H1 (cell line): ENCODE data around the gene TRDN. TPM values are rescaled to one million over a fixed set of nuclear protein-coding genes. Genes with fewer than 3 reads are reported as not detected.

Source experiments
- CTCF ChIA-PET: fragments of 300-600 bp; sonication (Branson Sonifier 250); formaldehyde crosslinking; loops from one replicate; lab custom pipeline; 2021; ENCODE audit not compliant: partially characterized antibody; lab: Charles Lee
- POLR2A ChIA-PET: fragments of 300-600 bp; sonication (Branson Sonifier 250); formaldehyde crosslinking; loops from one replicate; lab custom pipeline; 2021; ENCODE audit warnings: inconsistent platforms; ENCODE audit not compliant: partially characterized antibody; lab: Charles Lee
- DNase-seq, 2 experiments: peaks; one replicate each; pipeline versions ENCODE4 v3.0.0 to v3.0.0-alpha.2; 2010 to 2022; ENCODE audit warnings: low spot score in 2 of 2, low read depth in 1 of 2, mixed read lengths in 1 of 2
- FAIRE-seq: peaks from 2 replicates; lab custom pipeline; 2011; peaks lifted over from hg19 to GRCh38; lab: Jason Lieb, UNC
- H2AFZ ChIP-seq: 2 replicates; pipeline ENCODE4 v1.8.1; 2012; ENCODE audit warnings: low read length, inconsistent platforms
- H2AK5ac ChIP-seq: 2 replicates; pipeline ENCODE4 v1.6.1; 2013; ENCODE audit warnings: low read depth, low read length
- H2BK120ac ChIP-seq: replicated peaks from 2 replicates; pipeline ENCODE3; 2013; ENCODE audit warnings: low read depth, low read length, inconsistent platforms
- H2BK12ac ChIP-seq: 2 replicates; pipeline ENCODE4 v1.6.1; 2013; ENCODE audit warnings: low read depth, low read length
- H2BK15ac ChIP-seq: 2 replicates; pipeline ENCODE4 v1.6.1; 2013; ENCODE audit warnings: low read length
- H2BK20ac ChIP-seq: 2 replicates; pipeline ENCODE4 v1.6.1; 2013; ENCODE audit warnings: low read length
- H2BK5ac ChIP-seq: 2 replicates; pipeline ENCODE4 v1.6.1; 2013; ENCODE audit warnings: low read depth, low read length
- H3K14ac ChIP-seq: 2 replicates; pipeline ENCODE4 v1.6.1; 2013; ENCODE audit warnings: inconsistent platforms; ENCODE audit not compliant: insufficient read length
- H3K18ac ChIP-seq: 2 replicates; pipeline ENCODE4 v1.6.1; 2013; ENCODE audit warnings: low read length; ENCODE audit errors: extremely low read depth
- H3K23ac ChIP-seq: 2 replicates; pipeline ENCODE4 v1.6.1; 2013; ENCODE audit warnings: inconsistent platforms; ENCODE audit not compliant: insufficient read length
- H3K23me2 ChIP-seq: 2 replicates; pipeline ENCODE4 v1.6.1; 2013; ENCODE audit warnings: low read depth, low read length
- H3K27ac ChIP-seq: 2 replicates; pipeline ENCODE4 v1.6.1; 2011; ENCODE audit warnings: low read depth, low read length, inconsistent platforms
- H3K27me3 ChIP-seq, 4 experiments: replicated peaks in 1 of 4; 1 replicate in 1 of 4; 2 replicates in 3 of 4; pipeline versions ENCODE4 v1.6.1 to v1.8.1; 2011 to 2013; ENCODE audit warnings: low read length in 3 of 4, mild to moderate bottlenecking in 3 of 4, inconsistent platforms in 2 of 4, mixed read lengths in 2 of 4, moderate library complexity in 1 of 4; ENCODE audit not compliant: control insufficient read depth in 3 of 4, insufficient read depth in 3 of 4; ENCODE audit errors: extremely low read depth in 1 of 4
- H3K36me3 ChIP-seq, 4 experiments: 2 replicates each; pipeline versions ENCODE4 v1.6.1 to v1.8.1; 2011 to 2013; ENCODE audit warnings: mild to moderate bottlenecking in 4 of 4, low read length in 3 of 4, moderate library complexity in 2 of 4, control low read depth in 1 of 4, inconsistent platforms in 1 of 4; ENCODE audit not compliant: insufficient read depth in 4 of 4, control insufficient read depth in 2 of 4
- H3K4ac ChIP-seq: replicated peaks from 2 replicates; pipeline ENCODE3; 2013; ENCODE audit warnings: low read length, low read depth, mixed read lengths, inconsistent platforms; ENCODE audit not compliant: insufficient read length
- H3K4me1 ChIP-seq, 4 experiments: replicated peaks in 1 of 4; 1 replicate in 1 of 4; 2 replicates in 3 of 4; pipeline versions ENCODE4 v1.6.1 to v1.8.1; 2011 to 2013; ENCODE audit warnings: low read length in 3 of 4, inconsistent platforms in 2 of 4, mixed read lengths in 1 of 4; ENCODE audit not compliant: insufficient read depth in 4 of 4, control insufficient read depth in 3 of 4
- H3K4me2 ChIP-seq, 2 experiments: 2 replicates each; pipeline versions ENCODE4 v1.6.1 to v1.8.1; 2011 to 2013; ENCODE audit warnings: low read depth in 2 of 2, low read length in 2 of 2, control low read depth in 1 of 2, inconsistent platforms in 1 of 2, mild to moderate bottlenecking in 1 of 2; ENCODE audit not compliant: insufficient read depth in 1 of 2
- H3K4me3 ChIP-seq, 4 experiments: fragments of 200-600, 300-600 bp in 1 of 4; sonication (generic), shearing (Covaris generic), sonication (Bioruptor Twin) in 1 of 4; 2 replicates each; pipeline versions ENCODE4 v1.5.1 to v1.8.1; 2011 to 2016; ENCODE audit warnings: low read length in 4 of 4, low read depth in 3 of 4, control low read depth in 2 of 4, inconsistent platforms in 2 of 4, mild to moderate bottlenecking in 2 of 4, mixed read lengths in 1 of 4, moderate library complexity in 1 of 4; ENCODE audit not compliant: insufficient read depth in 2 of 4; ENCODE audit errors: extremely low read depth in 1 of 4
- H3K56ac ChIP-seq: replicated peaks from 2 replicates; pipeline ENCODE3; 2013; ENCODE audit warnings: low read depth, mild to moderate bottlenecking, mixed read lengths, low read length, inconsistent platforms; ENCODE audit not compliant: insufficient read length
- H3K79me1 ChIP-seq: 2 replicates; pipeline ENCODE4 v1.6.1; 2013; ENCODE audit warnings: low read depth, low read length, control low read depth
- H3K79me2 ChIP-seq, 2 experiments: 2 replicates each; pipeline versions ENCODE4 v1.6.1 to v1.8.1; 2012 to 2013; ENCODE audit warnings: low read length in 2 of 2, mild to moderate bottlenecking in 2 of 2, inconsistent platforms in 1 of 2; ENCODE audit not compliant: insufficient read depth in 2 of 2, control insufficient read depth in 1 of 2
- H3K9ac ChIP-seq, 4 experiments: replicated peaks in 1 of 4; 1 replicate in 1 of 4; 2 replicates in 3 of 4; pipeline versions ENCODE4 v1.6.1 to v1.8.1; 2011 to 2013; ENCODE audit warnings: low read depth in 3 of 4, low read length in 3 of 4, control low read depth in 2 of 4, mild to moderate bottlenecking in 2 of 4, moderate library complexity in 2 of 4, inconsistent platforms in 1 of 4; ENCODE audit errors: extremely low read depth in 1 of 4
- H3K9me3 ChIP-seq, 2 experiments: 2 replicates each; pipeline versions ENCODE4 v1.6.1 to v1.8.1; 2012 to 2013; ENCODE audit warnings: mild to moderate bottlenecking in 2 of 2, moderate library complexity in 2 of 2, control low read depth in 1 of 2, inconsistent platforms in 1 of 2, low read depth in 1 of 2, low read length in 1 of 2, mixed read lengths in 1 of 2; ENCODE audit not compliant: insufficient read depth in 2 of 2
- H4K20me1 ChIP-seq, 2 experiments: replicated peaks in 1 of 2; 2 replicates each; pipeline versions ENCODE3 to v1.8.1; 2011 to 2013; ENCODE audit warnings: inconsistent platforms in 2 of 2, low read length in 2 of 2, mild to moderate bottlenecking in 1 of 2; ENCODE audit not compliant: insufficient read depth in 2 of 2, control insufficient read depth in 1 of 2
- H4K5ac ChIP-seq: 2 replicates; pipeline ENCODE4 v1.6.1; 2013; ENCODE audit warnings: low read length, low read depth, mixed read lengths, inconsistent platforms; ENCODE audit not compliant: insufficient read length
- H4K8ac ChIP-seq: 2 replicates; pipeline ENCODE4 v1.8.0; 2013; ENCODE audit warnings: mild to moderate bottlenecking, moderate library complexity, low read length, inconsistent platforms; ENCODE audit not compliant: insufficient read depth; ENCODE audit errors: extremely low read depth
- H4K91ac ChIP-seq: replicated peaks from 2 replicates; pipeline ENCODE3; 2013; ENCODE audit warnings: low read length, mixed read lengths, inconsistent platforms; ENCODE audit not compliant: insufficient read length
- BACH1 ChIP-seq: IDR thresholded peaks from 2 replicates; pipeline ENCODE4 v1.6.1; 2012; ENCODE audit warnings: low read length, improper control_type of control experiment
- BCL11A ChIP-seq, 2 experiments: IDR thresholded peaks; one replicate each; pipeline ENCODE4 v1.6.1; 2011; ENCODE audit warnings: low read depth in 2 of 2, low read length in 2 of 2, mild to moderate bottlenecking in 2 of 2
- CHD1 ChIP-seq: IDR thresholded peaks from 2 replicates; pipeline ENCODE4 v1.6.1; 2012; ENCODE audit warnings: low read depth, low read length, improper control_type of control experiment
- CHD2 ChIP-seq: IDR thresholded peaks from 2 replicates; pipeline ENCODE4 v1.6.1; 2012; ENCODE audit warnings: low read length, improper control_type of control experiment
- EGR1 ChIP-seq: IDR thresholded peaks from 2 replicates; pipeline ENCODE4 v1.6.1; 2011; ENCODE audit warnings: low read depth, low read length, borderline replicate concordance
- JUN ChIP-seq: IDR thresholded peaks from 2 replicates; pipeline ENCODE4 v1.6.1; 2011; ENCODE audit warnings: low read depth, mild to moderate bottlenecking, improper control_type of control experiment, low read length
- RNF2 ChIP-seq: fragments of 200-900, 300-1000 bp; sonication (generic); IDR thresholded peaks from 2 replicates; pipeline ENCODE4 v1.7.1; 2016; ENCODE audit warnings: borderline replicate concordance, low read depth, mild to moderate bottlenecking, antibody characterized with exemption, low read length; ENCODE audit not compliant: poor library complexity, severe bottlenecking; ENCODE audit errors: missing control alignments
- RXRA ChIP-seq: IDR thresholded peaks from 2 replicates; pipeline ENCODE4 v1.6.1; 2011; ENCODE audit warnings: low read depth, mild to moderate bottlenecking, low read length, moderate library complexity; ENCODE audit not compliant: insufficient read depth
- SAP30 ChIP-seq: fragments of 300-600 bp; sonication (generic); IDR thresholded peaks from 2 replicates; pipeline ENCODE4 v1.7.1; 2012; ENCODE audit warnings: low read length, moderate library complexity, mild to moderate bottlenecking, inconsistent platforms; ENCODE audit not compliant: insufficient read depth, insufficient replicate concordance
- SIX5 ChIP-seq: IDR thresholded peaks from 2 replicates; pipeline ENCODE4 v1.6.1; 2011; ENCODE audit warnings: mild to moderate bottlenecking, low read depth, low read length
- SP4 ChIP-seq: IDR thresholded peaks from 2 replicates; pipeline ENCODE4 v1.6.1; 2012; ENCODE audit warnings: low read length, inconsistent platforms
- SUZ12 ChIP-seq: fragments of 200-600 bp; sonication (generic); IDR thresholded peaks from 2 replicates; pipeline ENCODE4 v1.6.1; 2012; ENCODE audit warnings: mild to moderate bottlenecking, inconsistent platforms, low read length, moderate library complexity, mixed read lengths
- WGBS, 2 experiments: shearing (Covaris generic) in 1 of 2; methylation state at CpG; one replicate each; pipeline versions ENCODE4 v1.1.6 to v1.1.7; 2013 to 2015; ENCODE audit warnings: low lambda C conversion rate in 2 of 2, mixed read lengths in 2 of 2, inconsistent platforms in 1 of 2, low coverage in 1 of 2, missing lambda C conversion rate in 1 of 2; ENCODE audit not compliant: insufficient replicate concordance in 2 of 2, insufficient coverage in 1 of 2, insufficient read length in 1 of 2; ENCODE audit errors: extremely low coverage in 1 of 2, missing lambda C conversion rate in 1 of 2; 5-methylcytosine and 5-hydroxymethylcytosine counted together
- polyA plus RNA-seq, 7 experiments: library from polyadenylated mRNA; depleted of rRNA in 3 of 7; stranded (reverse) in 5 of 7; unstranded in 2 of 7; fragments of >200 nt in 5 of 7; fragments of 200-250 nt in 2 of 7; gene quantifications; 1 replicate in 5 of 7; 2 replicates in 1 of 7; 4 replicates in 1 of 7; pipeline versions ENCODE4 v1.2.1 to v1.2.3, GENCODE V29; 2011 to 2013; ENCODE audit warnings: missing spikeins in 2 of 7, mixed read lengths in 2 of 7
- total RNA-seq: library from RNA; stranded (reverse); fragmentation: NEBNext Ultra II Directional; extraction: Animal tissue kit (Norgen Biotek cat#: 25700); gene quantifications from 2 replicates; pipeline ENCODE4 v1.2.1, GENCODE V29; 2021
- TF ChIP-seq, protein P1 (sequence below): IDR thresholded peaks from 2 replicates; pipeline ENCODE4 v1.6.1; 2012; ENCODE audit warnings: inconsistent platforms
- TF ChIP-seq, protein P2 (sequence below): IDR thresholded peaks from 2 replicates; pipeline ENCODE4 v1.6.1; 2012; ENCODE audit warnings: inconsistent platforms

TRDN gene
- total and polyA plus RNA-seq, 2 of the 8 experiments (the other 6 are each of a cell fraction or from before 2014, with no cell fraction given) = 1.6 to 41.6 TPM

DNA sequence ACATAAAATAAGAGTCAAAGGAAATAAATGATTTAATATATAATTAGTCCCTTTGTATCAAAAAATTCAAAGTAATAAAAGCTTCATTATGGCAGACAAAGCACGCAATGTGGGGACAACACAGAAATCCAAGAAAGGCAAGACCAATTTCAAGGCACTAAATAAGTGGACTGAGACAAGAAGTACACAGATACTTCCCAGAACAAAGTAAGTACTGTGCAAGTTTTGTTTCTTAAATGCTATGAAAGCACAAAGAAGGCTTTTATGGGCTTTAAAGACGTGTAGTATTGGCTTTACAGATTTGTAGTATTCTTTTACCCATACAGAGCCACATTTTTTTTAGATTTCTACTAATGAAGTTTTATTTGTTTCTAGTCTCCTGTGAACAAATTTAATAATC lies 174.6 kb downstream of the TRDN start:
- Histone ChIP-seq H4K5ac (no peak overlapping the region), H4K20me1 (no peaks in the 10 kb centered on the region), H3K4me3 (no peak overlapping the region), H2BK120ac (no peak overlapping the region), H3K23me2 (no peaks in the 10 kb centered on the region), H3K27ac (no peak overlapping the region), H3K23ac (no peak overlapping the region), H3K27me3 (no peaks in the 10 kb centered on the region), H2BK20ac (no peak overlapping the region), H3K56ac (no peak overlapping the region), H3K4ac (no peak overlapping the region), H3K9ac (no peak overlapping the region), H3K4me2 (no peak overlapping the region), H3K36me3 (no peaks in the 10 kb centered on the region), H3K14ac (no peak overlapping the region), H3K18ac (no peak overlapping the region), H3K9me3 (no peaks in the 10 kb centered on the region), H4K91ac (no peak overlapping the region), H2AFZ (no peak overlapping the region), H4K8ac (no peak overlapping the region), H2AK5ac (no peak overlapping the region), H3K4me1 (no peaks in the 10 kb centered on the region), H2BK5ac (no peak overlapping the region), H2BK12ac (no peak overlapping the region), H3K79me1 (no peaks in the 10 kb centered on the region), H3K79me2 (no peaks in the 10 kb centered on the region), H2BK15ac (no peak overlapping the region)
- ChIA-PET CTCF (interaction anchor here (1.1 to 1.2 kb wide), 2 partner anchors 10 to 45 kb away, joined by 3 read pairs; no protein-coding TSS in a partner anchor), POLR2A (interaction anchor here (0.6 kb wide), 1 partner anchor 149 kb away, joined by 3 read pairs; no protein-coding TSS in a partner anchor)
- no peak for FAIRE-seq
- no peak for DNase-seq
- WGBS, 2 experiments = 87% methylated on average over 2 of the region's 2 CpGs; no CpG with 5 or more reads in 1 of the 2 experiments
- TF ChIP-seq, protein P1, sequence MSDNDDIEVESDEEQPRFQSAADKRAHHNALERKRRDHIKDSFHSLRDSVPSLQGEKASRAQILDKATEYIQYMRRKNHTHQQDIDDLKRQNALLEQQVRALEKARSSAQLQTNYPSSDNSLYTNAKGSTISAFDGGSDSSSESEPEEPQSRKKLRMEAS = no peak
- TF ChIP-seq SUZ12 (no peak), CHD1 (no peak), SIX5 (no peak), JUN (no peak), BACH1 (no peak), EGR1 (no peak), SAP30 (no peak), RNF2 (no peak), CHD2 (no peak), RXRA (no peak), BCL11A (IDR thresholded peaks at IDR 0.05; ENCODE audit: low read depth in 2 of 2, low read length in 2 of 2) (no peak), SP4 (no peak)
- TF ChIP-seq, protein P2, sequence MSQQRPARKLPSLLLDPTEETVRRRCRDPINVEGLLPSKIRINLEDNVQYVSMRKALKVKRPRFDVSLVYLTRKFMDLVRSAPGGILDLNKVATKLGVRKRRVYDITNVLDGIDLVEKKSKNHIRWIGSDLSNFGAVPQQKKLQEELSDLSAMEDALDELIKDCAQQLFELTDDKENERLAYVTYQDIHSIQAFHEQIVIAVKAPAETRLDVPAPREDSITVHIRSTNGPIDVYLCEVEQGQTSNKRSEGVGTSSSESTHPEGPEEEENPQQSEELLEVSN = no peak
